HG03565 (cell line): Measurements from ENCODE around the gene VCL.
"Not testable (repeated sequence)": the region's sequence is repeated elsewhere in the genome, so short reads cannot be mapped to it uniquely, and the experiment has no call there.

Source experiments
- ATAC-seq: cut with Tn5 transposase; IDR thresholded peaks from one replicate; pipeline ENCODE4 v1.9.1; 2021; ENCODE audit warnings: mild to moderate bottlenecking, moderate library complexity; ENCODE audit not compliant: unreplicated experiment

VCL gene

DNA sequence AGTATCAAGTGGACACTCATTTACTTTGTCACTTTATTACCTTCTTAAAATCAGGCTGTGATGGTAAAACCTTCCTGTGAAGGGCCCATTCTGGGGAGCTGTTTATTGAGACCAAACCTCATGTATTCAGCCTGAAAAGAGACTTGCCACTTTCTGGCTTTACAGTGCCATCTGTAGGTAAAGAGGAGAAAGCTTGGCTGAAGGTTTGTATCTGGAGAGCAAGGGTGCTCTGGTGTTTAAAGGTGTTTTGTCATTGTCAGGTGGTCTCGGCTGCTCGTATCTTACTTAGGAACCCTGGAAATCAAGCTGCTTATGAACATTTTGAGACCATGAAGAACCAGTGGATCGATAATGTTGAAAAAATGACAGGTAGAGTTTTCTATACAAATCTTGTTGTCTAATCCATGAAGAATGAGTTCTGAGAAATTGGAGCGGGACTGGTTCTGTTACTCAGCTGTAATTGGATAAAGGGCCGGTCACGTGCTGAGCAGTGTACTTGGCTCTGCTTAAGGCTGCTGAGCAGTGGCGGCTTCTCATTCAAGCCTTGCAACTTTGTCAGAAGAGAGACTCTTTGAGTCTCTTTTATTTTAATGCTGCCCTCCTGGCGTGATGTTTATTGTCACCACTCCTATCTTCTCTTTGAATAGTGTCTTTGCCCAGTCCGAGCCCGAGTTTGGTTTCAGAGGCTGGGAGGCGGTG lies 105.8 kb downstream of the VCL start:
- no peak for ATAC-seq

DNA sequence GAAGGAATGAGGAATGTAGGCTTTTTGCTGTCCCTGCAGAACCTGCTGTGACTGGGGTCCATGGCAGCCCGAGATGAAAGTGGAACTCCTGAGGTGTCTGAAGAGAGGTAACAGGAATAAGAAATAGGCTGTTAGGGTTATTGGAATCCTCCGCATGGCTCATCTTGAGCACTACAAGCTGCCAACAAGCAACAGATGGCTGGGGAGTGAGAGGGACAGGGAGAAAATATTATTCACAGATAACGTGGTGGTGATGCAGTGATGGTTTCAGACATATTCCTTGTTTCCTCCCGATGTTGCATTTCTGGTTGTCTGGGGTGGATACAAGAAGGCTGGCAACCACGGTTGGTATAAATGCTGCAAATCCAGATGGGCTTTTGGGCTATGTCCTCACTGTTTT lies 106.6 kb downstream of the VCL start:
- no peak for ATAC-seq

DNA sequence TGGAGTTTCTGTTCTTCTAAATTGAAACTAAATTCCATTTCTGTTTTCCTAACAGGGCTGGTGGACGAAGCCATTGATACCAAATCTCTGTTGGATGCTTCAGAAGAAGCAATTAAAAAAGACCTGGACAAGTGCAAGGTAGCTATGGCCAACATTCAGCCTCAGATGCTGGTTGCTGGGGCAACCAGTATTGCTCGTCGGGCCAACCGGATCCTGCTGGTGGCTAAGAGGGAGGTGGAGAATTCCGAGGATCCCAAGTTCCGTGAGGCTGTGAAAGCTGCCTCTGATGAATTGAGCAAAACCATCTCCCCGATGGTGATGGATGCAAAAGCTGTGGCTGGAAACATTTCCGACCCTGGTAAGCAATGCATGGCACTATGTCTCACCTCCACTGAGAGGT lies 107.1 kb downstream of the VCL start:
- ATAC-seq, result no peak

- no peak for ATAC-seq
These were observed 109.5 kb downstream of the VCL start for GRCh38 chr10:74107391-74107790.

- no peak for ATAC-seq
These were observed 111.5 kb downstream of the VCL start for GRCh38 chr10:74109452-74109851.

- no peak for ATAC-seq
These were observed 112.2 kb downstream of the VCL start for GRCh38 chr10:74110120-74110519.

GRCh38 chr10:74111799-74112198 lies 113.9 kb downstream of the VCL start:
- no peak for ATAC-seq

DNA sequence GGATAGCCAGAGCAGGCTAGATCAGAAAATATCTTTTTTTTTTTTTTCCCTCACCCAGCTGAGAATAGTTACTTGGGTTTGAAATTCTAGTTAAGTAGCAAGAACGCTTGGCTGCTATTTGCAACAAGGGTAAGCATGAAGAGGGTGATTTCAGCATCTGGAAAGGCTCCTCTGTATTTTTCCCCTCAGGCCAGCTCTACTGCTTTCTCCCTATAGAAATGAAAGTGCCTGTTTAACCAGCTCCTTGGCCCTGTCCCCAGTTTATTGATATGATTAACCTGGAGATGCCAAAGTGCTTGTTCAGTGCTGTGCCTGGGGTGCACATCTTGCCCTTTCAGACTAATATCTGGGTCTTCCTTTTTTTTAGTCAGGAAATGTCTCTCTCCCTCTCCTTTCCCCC lies 115.6 kb downstream of the VCL start:
- no peak for ATAC-seq

DNA sequence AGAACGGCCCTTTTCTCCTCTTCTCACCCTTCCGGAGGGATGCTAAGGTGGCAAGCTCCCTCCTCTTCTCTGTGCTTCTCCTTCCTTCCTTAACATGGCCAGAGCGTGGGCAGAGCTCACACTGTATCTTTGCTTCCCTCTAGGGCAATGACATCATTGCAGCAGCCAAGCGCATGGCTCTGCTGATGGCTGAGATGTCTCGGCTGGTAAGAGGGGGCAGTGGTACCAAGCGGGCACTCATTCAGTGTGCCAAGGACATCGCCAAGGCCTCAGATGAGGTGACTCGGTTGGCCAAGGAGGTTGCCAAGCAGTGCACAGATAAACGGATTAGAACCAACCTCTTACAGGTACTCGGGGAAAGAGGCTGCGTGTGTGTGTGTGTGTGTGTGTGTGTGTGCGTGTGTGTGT lies 116.1 kb downstream of the VCL start:
- no peak for ATAC-seq

DNA sequence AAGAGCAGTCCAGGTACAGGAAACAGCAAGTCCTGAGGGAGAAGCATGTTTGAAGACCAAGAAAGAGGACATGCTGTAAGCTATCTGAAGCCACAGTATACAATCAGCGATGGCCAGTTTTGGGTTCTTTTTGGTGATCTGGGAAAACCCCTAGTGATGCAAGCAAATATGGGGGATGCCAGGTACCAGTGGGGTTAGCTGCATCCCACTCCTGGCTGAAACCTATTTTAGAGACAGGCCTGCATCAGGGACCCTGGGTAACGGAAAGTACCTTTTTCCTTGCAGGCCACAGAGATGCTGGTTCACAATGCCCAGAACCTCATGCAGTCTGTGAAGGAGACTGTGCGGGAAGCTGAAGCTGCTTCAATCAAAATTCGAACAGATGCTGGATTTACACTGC lies 119.8 kb downstream of the VCL start:
- no peak for ATAC-seq

- no peak for ATAC-seq
These were observed 120.9 kb downstream of the VCL start for GRCh38 chr10:74118804-74119203.

GRCh38 chr10:74120911-74121310 lies 123.0 kb downstream of the VCL start:
- no peak for ATAC-seq

DNA sequence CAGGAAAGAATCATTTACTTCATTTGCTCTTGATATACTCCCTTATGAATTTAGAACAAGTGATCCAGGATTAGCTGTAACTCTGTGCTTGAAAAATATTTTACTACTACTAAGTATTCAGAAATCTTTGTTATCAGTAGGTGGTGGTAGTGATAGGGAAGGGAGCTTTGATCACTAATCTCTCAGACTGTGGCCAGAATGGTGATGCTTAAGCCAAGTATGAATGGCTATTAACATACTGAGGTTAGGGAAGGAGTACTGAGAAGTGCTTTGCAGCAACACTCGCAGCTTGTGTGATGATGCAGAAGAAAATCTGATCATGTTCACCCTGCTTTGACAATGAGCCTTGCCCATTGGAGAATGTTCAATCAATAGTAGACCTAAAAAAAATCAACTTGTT lies 123.5 kb downstream of the VCL start:
- ATAC-seq, result no peak

DNA sequence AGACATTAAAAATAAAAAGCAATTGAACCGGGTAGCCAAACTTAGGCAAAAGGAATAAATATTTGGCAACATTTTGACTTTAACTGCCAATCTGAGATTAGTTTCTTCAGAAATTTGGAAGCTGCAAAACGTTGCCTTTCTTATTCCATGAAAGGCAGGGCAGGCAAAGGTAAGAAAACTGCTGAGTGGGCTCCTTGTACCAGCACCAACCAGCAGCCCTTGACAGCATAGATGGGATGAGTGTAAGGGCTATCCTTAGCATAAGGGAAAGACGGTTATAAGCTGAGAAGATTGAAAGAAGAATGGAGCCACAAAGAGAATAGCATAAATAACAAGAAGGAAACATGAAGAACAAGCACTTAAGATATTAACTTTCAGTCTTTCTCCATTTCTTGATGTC lies 124.1 kb downstream of the VCL start:
- no peak for ATAC-seq

GRCh38 chr10:74123081-74123480 lies 125.2 kb downstream of the VCL start:
- ATAC-seq, result no peak

- ATAC-seq, result no peak
These were observed 136.3 kb downstream of the VCL start for GRCh38 chr10:74133923-74134820.

- ATAC-seq, result no peak
These were observed 137.5 kb downstream of the VCL start for GRCh38 chr10:74135452-74135851.

DNA sequence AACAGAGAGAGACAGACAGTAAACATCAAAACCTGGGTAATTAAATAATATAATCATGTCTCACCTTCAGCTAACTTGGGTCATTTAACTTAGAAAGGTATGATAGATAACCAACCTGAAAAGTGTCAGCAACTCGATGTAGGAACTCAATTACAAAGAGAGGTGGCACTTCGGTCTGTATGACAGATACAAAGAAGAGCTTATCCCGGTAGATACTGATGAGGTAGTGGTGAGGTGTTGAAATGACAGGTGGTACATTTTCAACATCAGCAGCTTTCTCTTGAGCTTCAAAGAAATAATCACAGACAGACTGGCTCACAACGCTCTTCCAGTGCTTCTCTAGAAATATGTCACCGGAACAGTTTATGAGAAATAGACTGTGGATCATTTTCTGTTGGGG lies 140.1 kb downstream of the VCL start:
- no peak for ATAC-seq

DNA sequence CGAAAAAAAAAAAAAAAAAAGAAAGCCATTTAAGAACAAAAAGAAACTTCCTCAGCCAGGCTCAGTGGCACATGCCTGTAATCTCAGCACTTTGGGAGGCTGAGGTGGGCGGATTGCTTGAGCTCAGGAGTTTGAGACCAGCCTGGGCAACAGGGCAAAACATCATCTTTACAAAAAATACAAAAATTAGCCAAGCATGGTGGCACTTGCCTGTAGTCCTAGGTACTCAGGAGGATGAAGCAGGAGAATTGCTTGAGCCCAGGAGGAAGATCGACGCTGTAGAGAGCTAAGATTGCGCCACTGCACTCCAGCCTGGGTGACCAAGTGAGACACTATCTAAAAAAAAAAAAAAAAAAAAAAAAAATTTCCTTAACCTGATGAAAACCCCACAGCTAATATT lies 140.7 kb downstream of the VCL start:
- ATAC-seq, result not testable (repeated sequence)

GRCh38 chr10:74139981-74140380 lies 142.1 kb downstream of the VCL start:
- ATAC-seq, result no peak

DNA sequence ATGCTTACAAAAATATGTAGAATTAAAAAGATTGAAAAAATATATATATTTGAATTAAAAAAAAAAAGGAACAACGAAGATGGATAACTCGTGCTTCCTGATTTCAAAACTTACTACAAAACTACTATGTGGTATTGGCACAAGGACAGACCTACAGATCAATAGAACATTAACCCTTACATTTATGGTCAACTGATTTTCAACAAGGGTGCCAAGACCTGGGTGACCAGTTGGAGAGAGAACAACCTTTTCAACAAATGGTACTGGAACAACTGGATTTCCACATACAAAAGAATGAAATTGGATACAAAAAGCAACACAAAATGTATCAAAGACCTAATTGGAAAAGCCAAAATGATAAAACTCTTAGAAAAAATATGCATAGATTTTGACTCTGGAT lies 142.6 kb downstream of the VCL start:
- ATAC-seq, result no peak

DNA sequence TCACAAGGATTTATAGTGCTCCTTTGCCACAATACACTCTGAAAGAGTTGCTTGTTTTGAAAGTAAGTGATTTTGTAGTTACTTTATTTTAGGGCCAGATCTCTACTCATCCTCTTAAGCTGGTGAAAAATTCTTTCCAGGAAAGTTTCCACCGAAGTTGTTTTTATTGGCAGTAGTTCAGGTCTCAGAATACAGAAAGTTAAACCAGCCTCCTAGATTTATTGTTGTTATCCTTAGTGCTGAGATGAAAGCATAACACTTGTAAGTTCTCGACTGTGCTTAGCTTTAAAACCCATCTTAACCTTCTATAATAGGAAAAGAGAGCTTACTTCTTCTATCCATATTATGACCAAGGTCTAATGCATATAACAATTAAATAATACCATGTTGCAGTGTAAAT lies 147.2 kb downstream of the VCL start:
- ATAC-seq, result no peak
